GM12891 (cell line): ENCODE measurements around the gene DDX10.

Experiments
- PAX5 ChIP-seq: IDR thresholded peaks from 2 replicates; pipeline ENCODE4 v1.6.1; 2011; ENCODE audit warnings: low read length, moderate library complexity, mild to moderate bottlenecking; ENCODE audit not compliant: insufficient read depth, severe bottlenecking
- POLR2A ChIP-seq: IDR thresholded peaks from 2 replicates; pipeline ENCODE4 v1.6.1; 2011; ENCODE audit warnings: low read depth, low read length, control low read depth

- TF ChIP-seq PAX5 (no peak), POLR2A (no peak)
Measured at GRCh38 chr11:108970221-108970991, 305.5 kb downstream of the DDX10 start.
